ENCODE measurements around the gene TAF10. TPM values are rescaled to one million over a fixed set of nuclear protein-coding genes. Genes with fewer than 3 reads are reported as not detected.

Gene TAF10
- total RNA-seq, 1 donor from 2014 or later = 87.8 TPM

DNA sequence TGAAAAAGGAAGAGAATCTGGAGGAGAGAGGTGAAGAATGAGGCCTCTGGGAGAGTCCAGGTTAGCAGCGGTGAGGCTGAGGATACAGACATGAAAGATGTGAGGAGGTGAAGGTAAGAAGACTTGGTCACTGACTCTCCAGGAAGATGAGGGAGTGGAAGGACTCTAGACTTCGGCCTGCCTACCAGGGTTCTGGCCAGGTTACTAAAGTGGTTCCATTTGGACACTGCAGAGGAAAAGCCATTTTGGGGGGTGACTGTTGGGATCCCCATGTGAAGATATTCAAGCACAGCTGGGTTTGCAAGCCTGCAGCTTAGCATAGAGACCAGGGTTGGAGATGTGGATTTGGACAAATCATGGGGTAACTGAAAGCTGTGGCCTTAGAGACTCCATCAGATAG lies 35.8 kb upstream of the TAF10 start:
- ATAC-seq (no peak), DNase-seq (no peak)
- H3K27ac ChIP-seq = peak overlapping the region; percentile 66
- no peaks in the 10 kb centered on the region for H3K27me3 ChIP-seq
- H3K4me1 ChIP-seq = peaks cover 31% of the 10 kb centered on the region
- no peaks in the 10 kb centered on the region for H3K9me3 ChIP-seq
- H3K4me3 ChIP-seq = no peak overlapping the region
- TF ChIP-seq CTCF (IDR thresholded peaks at IDR 0.05) = no peak
- no peaks in the 10 kb centered on the region for H3K36me3 ChIP-seq
- intact Hi-C loops (cut with DNase I) = no loop called here

GRCh38 chr11:6646918-6647679 lies 35.1 kb upstream of the TAF10 start:
- no peak for TF ChIP-seq CTCF (IDR thresholded peaks at IDR 0.05)
- DNase-seq (no peak), ATAC-seq (peak; percentile 54)
- no peaks in the 10 kb centered on the region for H3K9me3 ChIP-seq
- no peaks in the 10 kb centered on the region for H3K36me3 ChIP-seq
- H3K4me1 ChIP-seq = peaks cover 24% of the 10 kb centered on the region
- no peak overlapping the region for H3K4me3 ChIP-seq
- no peaks in the 10 kb centered on the region for H3K27me3 ChIP-seq
- intact Hi-C loops (cut with DNase I) = no loop called here
- peak overlapping the region; percentile 66 for H3K27ac ChIP-seq

- TF ChIP-seq CTCF (IDR thresholded peaks at IDR 0.05) = no peak
- Histone ChIP-seq H3K27ac (peak overlapping the region; percentile 66), H3K9me3 (no peaks in the 10 kb centered on the region), H3K4me1 (peaks cover 24% of the 10 kb centered on the region), H3K27me3 (no peaks in the 10 kb centered on the region), H3K36me3 (no peaks in the 10 kb centered on the region), H3K4me3 (no peak overlapping the region)
- intact Hi-C loops (cut with DNase I) = no loop called here
- ATAC-seq (no peak), DNase-seq (no peak)
Observed at GRCh38 chr11:6646576-6646917, 34.5 kb upstream of the TAF10 start.

DNA sequence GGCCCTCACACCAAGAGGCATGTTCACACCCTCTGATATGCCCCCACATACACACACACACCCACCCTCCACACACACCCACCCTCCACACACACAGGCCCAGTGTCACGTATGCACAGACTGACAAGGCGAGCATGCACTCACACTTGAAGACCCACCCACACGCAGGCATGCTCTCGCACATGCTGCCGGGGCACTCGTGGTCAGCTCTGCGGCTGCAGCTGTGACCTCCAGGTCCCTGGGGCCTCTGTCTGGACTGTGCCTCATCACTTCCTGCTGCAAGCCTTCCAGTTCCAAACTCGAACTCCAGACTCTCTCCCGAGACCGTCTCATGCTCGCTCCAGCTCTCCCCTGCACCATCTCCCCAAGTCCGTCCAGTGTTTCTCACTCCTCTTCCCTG lies 34.1 kb upstream of the TAF10 start:
- intact Hi-C loops (cut with DNase I) = no loop called here

DNA sequence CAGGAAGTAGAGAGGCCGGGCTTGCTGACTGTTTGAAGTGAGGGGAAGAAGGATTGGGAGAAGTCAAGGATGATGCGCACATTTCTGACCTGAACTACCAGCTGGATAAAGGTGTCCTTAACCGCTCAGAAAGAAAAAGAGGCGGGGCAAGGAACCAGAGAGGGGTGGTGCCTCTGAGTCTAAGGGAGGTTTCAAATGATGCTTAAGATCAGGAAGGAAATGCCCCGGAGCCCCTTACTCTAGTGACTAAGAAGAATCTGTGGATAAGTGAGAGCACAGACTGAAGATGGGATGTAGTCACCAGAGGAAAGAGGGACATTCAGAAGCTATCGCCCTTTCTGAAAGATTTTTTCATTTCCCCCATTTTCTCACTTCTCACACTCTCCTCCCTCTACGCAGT lies 30.9 kb upstream of the TAF10 start:
- intact Hi-C loops (cut with DNase I) = no loop called here
- Histone ChIP-seq H3K4me3 (no peak overlapping the region), H3K4me1 (peaks cover 32% of the 10 kb centered on the region), H3K27ac (no peak overlapping the region), H3K36me3 (no peaks in the 10 kb centered on the region), H3K27me3 (no peaks in the 10 kb centered on the region), H3K9me3 (no peaks in the 10 kb centered on the region)
- no peak for ATAC-seq
- TF ChIP-seq CTCF (IDR thresholded peaks at IDR 0.05) = no peak
- no peak for DNase-seq

More for the DNA sequence above, 34.1 kb upstream of the TAF10 start:
- ATAC-seq (peak; percentile 44), DNase-seq (no peak)
- peaks cover 24% of the 10 kb centered on the region for H3K4me1 ChIP-seq
- no peak for TF ChIP-seq CTCF (IDR thresholded peaks at IDR 0.05)
- H3K36me3 ChIP-seq = no peaks in the 10 kb centered on the region
- peak overlapping the region; percentile 47 for H3K27ac ChIP-seq
- no peaks in the 10 kb centered on the region for H3K9me3 ChIP-seq
- H3K4me3 ChIP-seq = no peak overlapping the region
- H3K27me3 ChIP-seq = no peaks in the 10 kb centered on the region

Measured in upper lobe of right lung (tissue), 1 donor.